H1 (cell line): ENCODE measurements around the gene MGMT. TPM values are rescaled to one million over a fixed set of nuclear protein-coding genes. Genes with fewer than 3 reads are reported as not detected.

Source experiments
- CTCF ChIA-PET: fragments of 300-600 bp; sonication (Branson Sonifier 250); formaldehyde crosslinking; loops from one replicate; lab custom pipeline; 2021; ENCODE audit not compliant: partially characterized antibody; lab: Charles Lee
- POLR2A ChIA-PET: fragments of 300-600 bp; sonication (Branson Sonifier 250); formaldehyde crosslinking; loops from one replicate; lab custom pipeline; 2021; ENCODE audit warnings: inconsistent platforms; ENCODE audit not compliant: partially characterized antibody; lab: Charles Lee
- DNase-seq, 2 experiments: peaks; one replicate each; pipeline versions ENCODE4 v3.0.0 to v3.0.0-alpha.2; 2010 to 2022; ENCODE audit warnings: low spot score in 2 of 2, low read depth in 1 of 2, mixed read lengths in 1 of 2
- FAIRE-seq: peaks from 2 replicates; lab custom pipeline; 2011; peaks lifted over from hg19 to GRCh38; lab: Jason Lieb, UNC
- H2AFZ ChIP-seq: 2 replicates; pipeline ENCODE4 v1.8.1; 2012; ENCODE audit warnings: low read length, inconsistent platforms
- H2AK5ac ChIP-seq: 2 replicates; pipeline ENCODE4 v1.6.1; 2013; ENCODE audit warnings: low read depth, low read length
- H2BK120ac ChIP-seq: replicated peaks from 2 replicates; pipeline ENCODE3; 2013; ENCODE audit warnings: low read depth, low read length, inconsistent platforms
- H2BK12ac ChIP-seq: 2 replicates; pipeline ENCODE4 v1.6.1; 2013; ENCODE audit warnings: low read depth, low read length
- H2BK15ac ChIP-seq: 2 replicates; pipeline ENCODE4 v1.6.1; 2013; ENCODE audit warnings: low read length
- H2BK20ac ChIP-seq: 2 replicates; pipeline ENCODE4 v1.6.1; 2013; ENCODE audit warnings: low read length
- H2BK5ac ChIP-seq: 2 replicates; pipeline ENCODE4 v1.6.1; 2013; ENCODE audit warnings: low read depth, low read length
- H3K14ac ChIP-seq: 2 replicates; pipeline ENCODE4 v1.6.1; 2013; ENCODE audit warnings: inconsistent platforms; ENCODE audit not compliant: insufficient read length
- H3K18ac ChIP-seq: 2 replicates; pipeline ENCODE4 v1.6.1; 2013; ENCODE audit warnings: low read length; ENCODE audit errors: extremely low read depth
- H3K23ac ChIP-seq: 2 replicates; pipeline ENCODE4 v1.6.1; 2013; ENCODE audit warnings: inconsistent platforms; ENCODE audit not compliant: insufficient read length
- H3K23me2 ChIP-seq: 2 replicates; pipeline ENCODE4 v1.6.1; 2013; ENCODE audit warnings: low read depth, low read length
- H3K27ac ChIP-seq: 2 replicates; pipeline ENCODE4 v1.6.1; 2011; ENCODE audit warnings: low read depth, low read length, inconsistent platforms
- H3K27me3 ChIP-seq, 4 experiments: replicated peaks in 1 of 4; 1 replicate in 1 of 4; 2 replicates in 3 of 4; pipeline versions ENCODE4 v1.6.1 to v1.8.1; 2011 to 2013; ENCODE audit warnings: low read length in 3 of 4, mild to moderate bottlenecking in 3 of 4, inconsistent platforms in 2 of 4, mixed read lengths in 2 of 4, moderate library complexity in 1 of 4; ENCODE audit not compliant: control insufficient read depth in 3 of 4, insufficient read depth in 3 of 4; ENCODE audit errors: extremely low read depth in 1 of 4
- H3K36me3 ChIP-seq, 4 experiments: 2 replicates each; pipeline versions ENCODE4 v1.6.1 to v1.8.1; 2011 to 2013; ENCODE audit warnings: mild to moderate bottlenecking in 4 of 4, low read length in 3 of 4, moderate library complexity in 2 of 4, control low read depth in 1 of 4, inconsistent platforms in 1 of 4; ENCODE audit not compliant: insufficient read depth in 4 of 4, control insufficient read depth in 2 of 4
- H3K4ac ChIP-seq: replicated peaks from 2 replicates; pipeline ENCODE3; 2013; ENCODE audit warnings: low read length, low read depth, mixed read lengths, inconsistent platforms; ENCODE audit not compliant: insufficient read length
- H3K4me1 ChIP-seq, 4 experiments: replicated peaks in 1 of 4; 1 replicate in 1 of 4; 2 replicates in 3 of 4; pipeline versions ENCODE4 v1.6.1 to v1.8.1; 2011 to 2013; ENCODE audit warnings: low read length in 3 of 4, inconsistent platforms in 2 of 4, mixed read lengths in 1 of 4; ENCODE audit not compliant: insufficient read depth in 4 of 4, control insufficient read depth in 3 of 4
- H3K4me2 ChIP-seq, 2 experiments: 2 replicates each; pipeline versions ENCODE4 v1.6.1 to v1.8.1; 2011 to 2013; ENCODE audit warnings: low read depth in 2 of 2, low read length in 2 of 2, control low read depth in 1 of 2, inconsistent platforms in 1 of 2, mild to moderate bottlenecking in 1 of 2; ENCODE audit not compliant: insufficient read depth in 1 of 2
- H3K4me3 ChIP-seq, 4 experiments: fragments of 200-600, 300-600 bp in 1 of 4; sonication (generic), shearing (Covaris generic), sonication (Bioruptor Twin) in 1 of 4; 2 replicates each; pipeline versions ENCODE4 v1.5.1 to v1.8.1; 2011 to 2016; ENCODE audit warnings: low read length in 4 of 4, low read depth in 3 of 4, control low read depth in 2 of 4, inconsistent platforms in 2 of 4, mild to moderate bottlenecking in 2 of 4, mixed read lengths in 1 of 4, moderate library complexity in 1 of 4; ENCODE audit not compliant: insufficient read depth in 2 of 4; ENCODE audit errors: extremely low read depth in 1 of 4
- H3K56ac ChIP-seq: replicated peaks from 2 replicates; pipeline ENCODE3; 2013; ENCODE audit warnings: low read depth, mild to moderate bottlenecking, mixed read lengths, low read length, inconsistent platforms; ENCODE audit not compliant: insufficient read length
- H3K79me1 ChIP-seq: 2 replicates; pipeline ENCODE4 v1.6.1; 2013; ENCODE audit warnings: low read depth, low read length, control low read depth
- H3K79me2 ChIP-seq, 2 experiments: 2 replicates each; pipeline versions ENCODE4 v1.6.1 to v1.8.1; 2012 to 2013; ENCODE audit warnings: low read length in 2 of 2, mild to moderate bottlenecking in 2 of 2, inconsistent platforms in 1 of 2; ENCODE audit not compliant: insufficient read depth in 2 of 2, control insufficient read depth in 1 of 2
- H3K9ac ChIP-seq, 4 experiments: replicated peaks in 1 of 4; 1 replicate in 1 of 4; 2 replicates in 3 of 4; pipeline versions ENCODE4 v1.6.1 to v1.8.1; 2011 to 2013; ENCODE audit warnings: low read depth in 3 of 4, low read length in 3 of 4, control low read depth in 2 of 4, mild to moderate bottlenecking in 2 of 4, moderate library complexity in 2 of 4, inconsistent platforms in 1 of 4; ENCODE audit errors: extremely low read depth in 1 of 4
- H3K9me3 ChIP-seq, 2 experiments: 2 replicates each; pipeline versions ENCODE4 v1.6.1 to v1.8.1; 2012 to 2013; ENCODE audit warnings: mild to moderate bottlenecking in 2 of 2, moderate library complexity in 2 of 2, control low read depth in 1 of 2, inconsistent platforms in 1 of 2, low read depth in 1 of 2, low read length in 1 of 2, mixed read lengths in 1 of 2; ENCODE audit not compliant: insufficient read depth in 2 of 2
- H4K20me1 ChIP-seq, 2 experiments: replicated peaks in 1 of 2; 2 replicates each; pipeline versions ENCODE3 to v1.8.1; 2011 to 2013; ENCODE audit warnings: inconsistent platforms in 2 of 2, low read length in 2 of 2, mild to moderate bottlenecking in 1 of 2; ENCODE audit not compliant: insufficient read depth in 2 of 2, control insufficient read depth in 1 of 2
- H4K5ac ChIP-seq: 2 replicates; pipeline ENCODE4 v1.6.1; 2013; ENCODE audit warnings: low read length, low read depth, mixed read lengths, inconsistent platforms; ENCODE audit not compliant: insufficient read length
- H4K8ac ChIP-seq: 2 replicates; pipeline ENCODE4 v1.8.0; 2013; ENCODE audit warnings: mild to moderate bottlenecking, moderate library complexity, low read length, inconsistent platforms; ENCODE audit not compliant: insufficient read depth; ENCODE audit errors: extremely low read depth
- H4K91ac ChIP-seq: replicated peaks from 2 replicates; pipeline ENCODE3; 2013; ENCODE audit warnings: low read length, mixed read lengths, inconsistent platforms; ENCODE audit not compliant: insufficient read length
- CBX8 ChIP-seq: fragments of 300-800, 300-1000 bp; sonication (generic); IDR thresholded peaks from 2 replicates; pipeline ENCODE4 v1.7.1; 2016; ENCODE audit warnings: low read depth, low read length, borderline replicate concordance
- CHD1 ChIP-seq: IDR thresholded peaks from 2 replicates; pipeline ENCODE4 v1.6.1; 2012; ENCODE audit warnings: low read depth, low read length, improper control_type of control experiment
- CTCF ChIP-seq, 3 experiments: IDR thresholded peaks; 1 replicate in 2 of 3; 2 replicates in 1 of 3; pipeline versions ENCODE4 v1.5.1 to v1.6.1; 2011; ENCODE audit warnings: low read length in 3 of 3, mild to moderate bottlenecking in 3 of 3, inconsistent platforms in 2 of 3, low read depth in 1 of 3, moderate library complexity in 1 of 3; ENCODE audit not compliant: insufficient read depth in 1 of 3; ENCODE audit errors: control extremely low read depth in 1 of 3
- JUND ChIP-seq: IDR thresholded peaks from 2 replicates; pipeline ENCODE4 v1.6.1; 2011; ENCODE audit warnings: mild to moderate bottlenecking, improper control_type of control experiment, low read length
- SAP30 ChIP-seq: fragments of 300-600 bp; sonication (generic); IDR thresholded peaks from 2 replicates; pipeline ENCODE4 v1.7.1; 2012; ENCODE audit warnings: low read length, moderate library complexity, mild to moderate bottlenecking, inconsistent platforms; ENCODE audit not compliant: insufficient read depth, insufficient replicate concordance
- TAF7 ChIP-seq: optimal IDR thresholded peaks from 2 replicates; pipeline ENCODE3; 2011; ENCODE audit warnings: low read depth, mild to moderate bottlenecking, inconsistent platforms, low read length, moderate library complexity, borderline replicate concordance
- WGBS, 2 experiments: shearing (Covaris generic) in 1 of 2; methylation state at CpG; one replicate each; pipeline versions ENCODE4 v1.1.6 to v1.1.7; 2013 to 2015; ENCODE audit warnings: low lambda C conversion rate in 2 of 2, mixed read lengths in 2 of 2, inconsistent platforms in 1 of 2, low coverage in 1 of 2, missing lambda C conversion rate in 1 of 2; ENCODE audit not compliant: insufficient replicate concordance in 2 of 2, insufficient coverage in 1 of 2, insufficient read length in 1 of 2; ENCODE audit errors: extremely low coverage in 1 of 2, missing lambda C conversion rate in 1 of 2; 5-methylcytosine and 5-hydroxymethylcytosine counted together
- polyA plus RNA-seq, 7 experiments: library from polyadenylated mRNA; depleted of rRNA in 3 of 7; stranded (reverse) in 5 of 7; unstranded in 2 of 7; fragments of >200 nt in 5 of 7; fragments of 200-250 nt in 2 of 7; gene quantifications; 1 replicate in 5 of 7; 2 replicates in 1 of 7; 4 replicates in 1 of 7; pipeline versions ENCODE4 v1.2.1 to v1.2.3, GENCODE V29; 2011 to 2013; ENCODE audit warnings: missing spikeins in 2 of 7, mixed read lengths in 2 of 7
- total RNA-seq: library from RNA; stranded (reverse); fragmentation: NEBNext Ultra II Directional; extraction: Animal tissue kit (Norgen Biotek cat#: 25700); gene quantifications from 2 replicates; pipeline ENCODE4 v1.2.1, GENCODE V29; 2021

MGMT gene
- total and polyA plus RNA-seq, 2 of the 8 experiments (the other 6 are each of a cell fraction or from before 2014, with no cell fraction given), result 9.9 to 10.7 TPM

DNA sequence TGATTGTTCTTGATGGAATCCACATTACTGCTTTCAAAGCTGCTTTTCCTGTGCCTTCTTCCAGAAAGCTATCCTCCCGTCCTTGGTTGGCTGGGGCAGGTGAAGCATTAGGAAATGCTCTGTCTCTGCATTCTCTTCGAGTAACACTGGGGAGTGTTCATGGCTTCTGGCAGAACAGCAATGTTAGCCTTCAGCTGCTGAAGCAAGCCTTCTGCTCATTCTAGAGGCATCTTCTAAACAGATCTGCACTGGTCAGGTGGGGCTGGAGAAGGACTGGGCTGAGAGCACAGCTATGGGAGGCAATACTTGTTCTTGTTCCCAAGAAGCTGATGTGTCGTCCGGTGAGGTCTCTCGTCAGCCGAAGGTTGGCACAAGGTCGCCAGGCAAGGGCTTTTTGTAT lies 80.6 kb downstream of the MGMT start:
- no peaks in the 10 kb centered on the region for H3K9me3 ChIP-seq
- CTCF ChIA-PET, result interaction anchor here (1.0 to 2.0 kb wide), 4 partner anchors 11 to 111 kb away, joined by 3 to 5 read pairs (median 4); no protein-coding TSS in a partner anchor
- FAIRE-seq (no peak), DNase-seq (no peak)
- POLR2A ChIA-PET, result no interaction called here
- no peak overlapping the region for H4K5ac ChIP-seq
- H4K8ac ChIP-seq, result no peak overlapping the region
- no peak overlapping the region for H3K4ac ChIP-seq
- H2BK12ac ChIP-seq, result no peak overlapping the region
- no peak overlapping the region for H2AFZ ChIP-seq
- no peak overlapping the region for H2BK20ac ChIP-seq
- no peak overlapping the region for H3K56ac ChIP-seq
- H3K4me3 ChIP-seq, result no peak overlapping the region
- no peak overlapping the region for H3K18ac ChIP-seq
- 88% methylated on average over 7 of the region's 7 CpGs; no CpG with 5 or more reads in 1 of the 2 experiments for WGBS, 2 experiments
- no peak overlapping the region for H4K91ac ChIP-seq
- H4K20me1 ChIP-seq, result no peaks in the 10 kb centered on the region
- H3K36me3 ChIP-seq, result no peaks in the 10 kb centered on the region
- H2BK5ac ChIP-seq, result no peak overlapping the region
- H2BK15ac ChIP-seq, result no peak overlapping the region
- no peaks in the 10 kb centered on the region; the same call in 1 of the 2 replicates for H3K79me1 ChIP-seq
- H2BK120ac ChIP-seq, result no peak overlapping the region
- no peaks in the 10 kb centered on the region; a peak in 1 of 7 replicates for H3K4me1 ChIP-seq
- H3K14ac ChIP-seq, result no peak overlapping the region
- no peak overlapping the region for H2AK5ac ChIP-seq
- no peak overlapping the region for H3K4me2 ChIP-seq
- no peaks in the 10 kb centered on the region for H3K79me2 ChIP-seq
- no peak overlapping the region for H3K9ac ChIP-seq
- no peak overlapping the region for H3K27ac ChIP-seq
- no peaks in the 10 kb centered on the region for H3K27me3 ChIP-seq
- TF ChIP-seq CHD1, result no peak
- no peak for TF ChIP-seq JUND
- no peak for TF ChIP-seq SAP30
- TF ChIP-seq CTCF (IDR thresholded peaks at IDR 0.05; ENCODE audit: control extremely low read depth in 1 of 3, insufficient read depth in 1 of 3, low read depth in 1 of 3, low read length in 3 of 3), result no peak
- no peak for TF ChIP-seq CBX8
- TF ChIP-seq TAF7, result no peak
- no peak overlapping the region for H3K23ac ChIP-seq
- H3K23me2 ChIP-seq, result no peaks in the 10 kb centered on the region
